ENCODE measurements around the gene RTTN. TPM values are rescaled to one million over a fixed set of nuclear protein-coding genes. Genes with fewer than 3 reads are reported as not detected.

RTTN gene
- total RNA-seq, 1 donor from 2014 or later = 52.4 TPM

GRCh38 chr18:70089858-70090257 is 115.6 kb downstream of the RTTN start:
- Mint-ChIP-seq H3K4me3 (no peak overlapping the region), H3K27me3 (ENCODE audit: insufficient read depth, low read depth) (no peaks in the 10 kb centered on the region), H3K36me3 (peaks cover 16% of the 10 kb centered on the region), H3K9me3 (peaks cover 8% of the 10 kb centered on the region), H3K27ac (no peak overlapping the region), H3K4me1 (no peaks in the 10 kb centered on the region)
- Histone ChIP-seq H3K4me2 (no peak overlapping the region), H2AFZ (replicated peaks) (no peak overlapping the region), H3F3A (ENCODE audit: low read depth) (no peaks in the 10 kb centered on the region), H3K4me3 (no peak overlapping the region), H3K27me3 (no peaks in the 10 kb centered on the region), H3K79me2 (ENCODE audit: low read depth) (no peaks in the 10 kb centered on the region), H3K9ac (no peak overlapping the region), H3K27ac (no peak overlapping the region), H4K20me1 (ENCODE audit: low read depth) (no peaks in the 10 kb centered on the region), H3K4me1 (no peaks in the 10 kb centered on the region), H3K36me3 (no peaks in the 10 kb centered on the region), H3K9me3 (ENCODE audit: low read depth) (no peaks in the 10 kb centered on the region)
- no peak for TF ChIP-seq EZH2phosphoT487 (IDR thresholded peaks at IDR 0.05)
- TF ChIP-seq EZH2 (IDR thresholded peaks at IDR 0.05) = no peak
- TF ChIP-seq CTCF (IDR thresholded peaks at IDR 0.05) = no peak
- no peak for DNase-seq (ENCODE audit: low spot score)

GRCh38 chr18:70086085-70086484 is 119.4 kb downstream of the RTTN start:
- Histone ChIP-seq H3K27ac (no peak overlapping the region), H3K27me3 (no peaks in the 10 kb centered on the region), H3K9ac (no peak overlapping the region), H3K4me1 (no peaks in the 10 kb centered on the region), H3K9me3 (ENCODE audit: low read depth) (no peaks in the 10 kb centered on the region), H4K20me1 (ENCODE audit: low read depth) (no peaks in the 10 kb centered on the region), H3K4me2 (no peak overlapping the region), H3F3A (ENCODE audit: low read depth) (no peaks in the 10 kb centered on the region), H2AFZ (replicated peaks) (no peak overlapping the region), H3K4me3 (no peak overlapping the region), H3K36me3 (no peaks in the 10 kb centered on the region), H3K79me2 (ENCODE audit: low read depth) (no peaks in the 10 kb centered on the region)
- Mint-ChIP-seq H3K4me3 (no peak overlapping the region), H3K4me1 (no peaks in the 10 kb centered on the region), H3K27me3 (ENCODE audit: insufficient read depth, low read depth) (no peaks in the 10 kb centered on the region), H3K27ac (no peak overlapping the region), H3K9me3 (no peaks in the 10 kb centered on the region), H3K36me3 (peaks cover 5% of the 10 kb centered on the region)
- DNase-seq (ENCODE audit: low spot score) = no peak
- no peak for TF ChIP-seq CTCF (IDR thresholded peaks at IDR 0.05)
- TF ChIP-seq EZH2 (IDR thresholded peaks at IDR 0.05) = no peak
- TF ChIP-seq EZH2phosphoT487 (IDR thresholded peaks at IDR 0.05) = no peak

GRCh38 chr18:70085641-70086040 is 119.8 kb downstream of the RTTN start:
- Mint-ChIP-seq H3K27me3 (ENCODE audit: insufficient read depth, low read depth) (no peaks in the 10 kb centered on the region), H3K4me3 (no peak overlapping the region)
- no peak overlapping the region for H3K4me2 ChIP-seq

More at GRCh38 chr18:70085641-70086040, 119.8 kb downstream of the RTTN start:
- H3K36me3 ChIP-seq = no peaks in the 10 kb centered on the region
- DNase-seq (ENCODE audit: low spot score) = no peak
- Mint-ChIP-seq H3K27ac (no peak overlapping the region), H3K36me3 (peaks cover 6% of the 10 kb centered on the region), H3K4me1 (no peaks in the 10 kb centered on the region), H3K9me3 (no peaks in the 10 kb centered on the region)
- no peaks in the 10 kb centered on the region for H3K9me3 ChIP-seq (ENCODE audit: low read depth)
- no peak overlapping the region for H2AFZ ChIP-seq (replicated peaks)
- no peaks in the 10 kb centered on the region for H3F3A ChIP-seq (ENCODE audit: low read depth)
- no peak overlapping the region for H3K27ac ChIP-seq
- H3K4me1 ChIP-seq = no peaks in the 10 kb centered on the region
- H3K4me3 ChIP-seq = no peak overlapping the region
- no peak overlapping the region for H3K9ac ChIP-seq
- H4K20me1 ChIP-seq (ENCODE audit: low read depth) = no peaks in the 10 kb centered on the region
- H3K27me3 ChIP-seq = no peaks in the 10 kb centered on the region
- no peaks in the 10 kb centered on the region for H3K79me2 ChIP-seq (ENCODE audit: low read depth)
- TF ChIP-seq CTCF (IDR thresholded peaks at IDR 0.05) (no peak), EZH2 (IDR thresholded peaks at IDR 0.05) (no peak), EZH2phosphoT487 (IDR thresholded peaks at IDR 0.05) (no peak)

Data from neural progenitor cell (in vitro differentiated cells).